HuH-7.5 (cell line): ENCODE data around the gene OLFM4.

Experiments
- DNase-seq: peaks from one replicate; pipeline ENCODE4 v3.0.0; 2011; ENCODE audit warnings: low spot score

The OLFM4 gene

GRCh38 chr13:53014495-53015443 is 13.8 kb upstream of the OLFM4 start:
- no peak for DNase-seq

GRCh38 chr13:53015971-53016370 is 12.6 kb upstream of the OLFM4 start:
- no peak for DNase-seq

GRCh38 chr13:53017433-53017970 is 11.1 kb upstream of the OLFM4 start:
- DNase-seq = no peak

- no peak for DNase-seq
Observed at GRCh38 chr13:53018690-53019647, 9.6 kb upstream of the OLFM4 start.

- no peak for DNase-seq
Observed at GRCh38 chr13:53020764-53021335, 7.8 kb upstream of the OLFM4 start.

GRCh38 chr13:53023246-53023645 is 5.4 kb upstream of the OLFM4 start:
- no peak for DNase-seq

- DNase-seq = no peak
Observed at GRCh38 chr13:53028063-53028462, 550 bp upstream of the OLFM4 start.

GRCh38 chr13:53032849-53033248 is 4.2 kb downstream of the OLFM4 start:
- DNase-seq = no peak

GRCh38 chr13:53038993-53039392 is 10.4 kb downstream of the OLFM4 start:
- no peak for DNase-seq

- DNase-seq = no peak
Observed at GRCh38 chr13:53041968-53042516, 13.4 kb downstream of the OLFM4 start.

GRCh38 chr13:53042877-53043276 is 14.3 kb downstream of the OLFM4 start:
- no peak for DNase-seq

- DNase-seq = no peak
Observed at GRCh38 chr13:53043398-53043797, 14.8 kb downstream of the OLFM4 start.

GRCh38 chr13:53045189-53045588 is 16.6 kb downstream of the OLFM4 start:
- no peak for DNase-seq

- DNase-seq = no peak
Observed at GRCh38 chr13:53048880-53049279, 20.3 kb downstream of the OLFM4 start.

- no peak for DNase-seq
Observed at GRCh38 chr13:53050151-53050550, 21.5 kb downstream of the OLFM4 start.

- no peak for DNase-seq
Observed at GRCh38 chr13:53052675-53053074, 24.1 kb downstream of the OLFM4 start.

- DNase-seq = no peak
Observed at GRCh38 chr13:53054569-53054968, 26.0 kb downstream of the OLFM4 start.

- DNase-seq = no peak
Observed at GRCh38 chr13:53058065-53058679, 29.6 kb downstream of the OLFM4 start.

- DNase-seq = no peak
Observed at GRCh38 chr13:53060840-53061490, 32.4 kb downstream of the OLFM4 start.

- no peak for DNase-seq
Observed at GRCh38 chr13:53064731-53065130, 36.1 kb downstream of the OLFM4 start.

GRCh38 chr13:53066411-53066810 is 37.8 kb downstream of the OLFM4 start:
- DNase-seq = no peak
